K562 treated with DMSO at 1 percent for 12 hours (cell line): Measurements from ENCODE around the gene LENG1. TPM values are rescaled to one million over a fixed set of nuclear protein-coding genes. Genes with fewer than 3 reads are reported as not detected.

Experiments used
- total RNA-seq: library from RNA; unstranded; fragments of 300-600 nt; gene quantifications from 2 replicates; pipeline ENCODE4 v1.2.3, GENCODE V29; 2022; ENCODE audit not compliant: insufficient read depth

The LENG1 gene
- 5.8 and 6.1 TPM in 2 replicates for total RNA-seq

GRCh38 chr19:54159352-54160181 lies at the start of gene LENG1:
LENG1 (minus strand) TSS chr19:54159721; CDS start chr19:54159695, 26 bp downstream.

GRCh38 chr19:54191011-54191810 lies 31.7 kb upstream of the LENG1 start, which contains the start of gene TSEN34:
TSEN34 (plus strand) TSS chr19:54191308; CDS start chr19:54191365, 57 bp downstream.

GRCh38 chr19:54189145-54189734 lies 29.7 kb upstream of the LENG1 start, which contains the start of gene MBOAT7:
MBOAT7 (minus strand) TSS chr19:54189580; CDS start chr19:54188508, 1,072 bp downstream.

GRCh38 chr19:54172471-54173358 lies 13.2 kb upstream of the LENG1 start, which contains the start of gene TMC4:
TMC4 (minus strand) TSS chr19:54173160; CDS start chr19:54173117, 43 bp downstream.

GRCh38 chr19:54137699-54138488 lies 21.6 kb downstream of the LENG1 start, which contains the start of gene CNOT3:
CNOT3 (plus strand) TSS chr19:54137762; CDS start chr19:54142979, 5,217 bp downstream.

GRCh38 chr19:54115109-54116063 lies 44.1 kb downstream of the LENG1 start, which contains the start of the genes PRPF31 and TFPT:
PRPF31 (plus strand) TSS chr19:54115754; CDS start chr19:54118279, 2,525 bp downstream.
TFPT (minus strand) TSS chr19:54115657; CDS start chr19:54115269, 388 bp downstream.

Other genes with a start within 250 kb of the LENG1 start
- gene CACNG8, start 196.8 kb downstream of the LENG1 start, total RNA-seq, result not detected in 2 replicates
- gene CACNG6, start 168.1 kb downstream of the LENG1 start, total RNA-seq, result not detected in 2 replicates
- gene VSTM1, start 95.8 kb downstream of the LENG1 start, total RNA-seq, result not detected in 2 replicates
- gene TARM1, start 78.4 kb downstream of the LENG1 start, total RNA-seq, result not detected in 2 replicates
- gene OSCAR, start 58.9 kb downstream of the LENG1 start, total RNA-seq, result 0.81 and 2.3 TPM in 2 replicates
- 99.7 and 108 TPM in 2 replicates for gene NDUFA3, start 56.9 kb downstream of the LENG1 start, total RNA-seq
- 6.7 and 10.4 TPM in 2 replicates for gene TFPT, start 44.1 kb downstream of the LENG1 start, total RNA-seq
- 63.2 and 71.2 TPM in 2 replicates for gene PRPF31, start 44.0 kb downstream of the LENG1 start, total RNA-seq
- gene CNOT3, start 22.0 kb downstream of the LENG1 start, total RNA-seq, result 34.4 and 66.8 TPM in 2 replicates
- 7.6 TPM in 1 of 2 replicates, not detected in the other for gene TMC4, start 13.4 kb upstream of the LENG1 start, total RNA-seq
- 154 and 235 TPM in 2 replicates for gene MBOAT7, start 29.9 kb upstream of the LENG1 start, total RNA-seq
- gene TSEN34, start 31.6 kb upstream of the LENG1 start, total RNA-seq, result 64.9 and 72.2 TPM in 2 replicates
- gene RPS9, start 41.1 kb upstream of the LENG1 start, total RNA-seq, result 5,624 and 9,005 TPM in 2 replicates
- gene LILRB3, start 63.3 kb upstream of the LENG1 start, total RNA-seq, result not detected in 2 replicates
- gene LILRA6, start 83.1 kb upstream of the LENG1 start, total RNA-seq, result not detected in 2 replicates
- gene LILRB5, start 97.6 kb upstream of the LENG1 start, total RNA-seq, result not detected in 2 replicates
- gene LILRB2, start 121.4 kb upstream of the LENG1 start, total RNA-seq, result not detected in 2 replicates
- 0.86 TPM in 1 of 2 replicates, not detected in the other for gene LILRA5, start 153.4 kb upstream of the LENG1 start, total RNA-seq
- not detected in 2 replicates for gene LILRA4, start 179.4 kb upstream of the LENG1 start, total RNA-seq
- gene LAIR1, start 205.2 kb upstream of the LENG1 start, total RNA-seq, result 3.2 TPM in 1 of 2 replicates, not detected in the other